Ovary (tissue), 9 donors: ENCODE data around the gene RSAD1. TPM values are rescaled to one million over a fixed set of nuclear protein-coding genes. Genes with fewer than 3 reads are reported as not detected.

Experiments used
- DNase-seq, 5 donors: peaks; one replicate each; pipeline ENCODE4 v3.0.0-alpha.2; 2019 to 2020
- H3K27ac ChIP-seq, 2 donors: fragments of 200-600 bp; one replicate each; pipeline versions ENCODE4 v1.5.1 to v1.8.0; 2019 to 2022
- H3K27me3 ChIP-seq: fragments of 200-600 bp; one replicate; pipeline ENCODE4 v1.8.0; 2022
- H3K36me3 ChIP-seq: fragments of 200-600 bp; sonication (generic); one replicate; pipeline ENCODE4 v1.5.1; 2019
- H3K4me1 ChIP-seq: one replicate; pipeline ENCODE4 v1.8.1; 2013; ENCODE audit warnings: mild to moderate bottlenecking, moderate library complexity; ENCODE audit not compliant: insufficient read depth
- H3K4me3 ChIP-seq: fragments of 200-600 bp; sonication (generic); one replicate; pipeline ENCODE4 v1.5.1; 2017
- H3K9me3 ChIP-seq, 2 donors: fragments of 200-600 bp in 1 of 2; sonication (generic) in 1 of 2; one replicate each; pipeline versions ENCODE4 v1.5.1 to v1.8.1; 2013 to 2019; ENCODE audit warnings: mild to moderate bottlenecking in 1 of 2, moderate library complexity in 1 of 2
- CTCF ChIP-seq, 3 donors: fragments of 450-650 bp in 2 of 3; fragments of 200-600 bp in 1 of 3; IDR thresholded peaks; one replicate each; pipeline versions ENCODE4 v1.5.1 to v1.8.0; 2016 to 2022; ENCODE audit warnings: antibody characterized with exemption in 3 of 3, mild to moderate bottlenecking in 1 of 3
- EP300 ChIP-seq: sonication (generic); formaldehyde crosslinking; IDR thresholded peaks from one replicate; pipeline ENCODE4 v1.6.1; 2017; ENCODE audit warnings: antibody characterized with exemption
- POLR2A ChIP-seq: fragments of 450-650 bp; IDR thresholded peaks from one replicate; pipeline ENCODE4 v1.6.1; 2017; ENCODE audit warnings: antibody characterized with exemption, mild to moderate bottlenecking, moderate library complexity
- WGBS, 3 donors: extraction: QIAGEN DNeasy Blood & Tissue Kit in 1 of 3; methylation state at CpG; one replicate each; pipeline versions ENCODE4 v1.1.5 to v1.1.7; 2013 to 2017; 5-methylcytosine and 5-hydroxymethylcytosine counted together
- intact Hi-C, 4 donors: fragments of 100-400 bp; cut with DNase I; formaldehyde crosslinking; loops; one replicate each; pipeline versions ENCODE4 v1.11.0 to v1.15.1; 2022 to 2023
- polyA plus RNA-seq, 2 donors: library from polyadenylated mRNA; stranded (reverse); fragments of 200-250 nt in 1 of 2; fragments of 350-450 nt in 1 of 2; fragmentation: Illumina TruSeq in 1 of 2; extraction: RNeasy Lipid Tissue Mini Kit (QIAGEN cat#74804) in 1 of 2; gene quantifications; one replicate each; pipeline ENCODE4 v1.2.3, GENCODE V29; 2013 to 2014
- total RNA-seq, 7 donors: library from RNA; depleted of rRNA in 2 of 7; stranded (reverse); fragments of >200 nt in 2 of 7; fragmentation: NEBNext Ultra II Directional in 3 of 7; extraction: Animal tissue kit (Norgen Biotek cat#: 25700) in 3 of 7; gene quantifications; one replicate each; pipeline versions ENCODE4 v1.1.0 to v1.2.4, GENCODE V29; 2016 to 2023
- donor health status: DM: no; HTN: no; CAD: no; lungs with moderate emphysema.
- donor health status: DM: no; HTN: no; CAD: no.
- donor health status: Bipolar disorder and iron deficiency.
- donor health status: DM: yes; HTN: yes; CAD: no.
- donor health status: DM: no; HTN: no; CAD: no.
- donor health status: DM: yes; HTN: yes; CAD: no.

The RSAD1 gene
- total and polyA plus RNA-seq, 9 donors: 21.2 to 48.0 (median 34.6) TPM

- Histone ChIP-seq H3K36me3 (no peaks in the 10 kb centered on the region), H3K27me3 (no peaks in the 10 kb centered on the region), H3K9me3 (no peaks in the 10 kb centered on the region), H3K4me3 (no peak overlapping the region), H3K4me1 (no peaks in the 10 kb centered on the region), H3K27ac (no peak overlapping the region)
- 84 to 90% (median 89%) methylated on average over 3 of the region's 3 CpGs for WGBS, 3 donors
- TF ChIP-seq POLR2A: no peak
- no peak for TF ChIP-seq CTCF (IDR thresholded peaks at IDR 0.05)
- TF ChIP-seq EP300: no peak
- DNase-seq: no peak
- intact Hi-C loops: no loop called here
These were observed 24.8 kb upstream of the RSAD1 start for GRCh38 chr17:50453901-50454300.

- DNase-seq: no peak
- Histone ChIP-seq H3K4me1 (no peaks in the 10 kb centered on the region), H3K27ac (no peak overlapping the region), H3K9me3 (no peaks in the 10 kb centered on the region), H3K36me3 (no peaks in the 10 kb centered on the region), H3K27me3 (no peaks in the 10 kb centered on the region), H3K4me3 (no peak overlapping the region)
- intact Hi-C loops: no loop called here
- 95 to 97% (median 96%) methylated on average over 4 of the region's 4 CpGs for WGBS, 3 donors
- TF ChIP-seq EP300 (no peak), POLR2A (no peak), CTCF (IDR thresholded peaks at IDR 0.05) (no peak)
These were observed 21.0 kb upstream of the RSAD1 start for GRCh38 chr17:50457621-50458020.

GRCh38 chr17:50458270-50458669, 20.4 kb upstream of the RSAD1 start:
- no peaks in the 10 kb centered on the region for H3K4me1 ChIP-seq
- H3K36me3 ChIP-seq: no peaks in the 10 kb centered on the region
- intact Hi-C loops: no loop called here
- TF ChIP-seq EP300 (no peak), POLR2A (no peak), CTCF (IDR thresholded peaks at IDR 0.05) (no peak)
- H3K4me3 ChIP-seq: no peak overlapping the region
- H3K9me3 ChIP-seq: no peaks in the 10 kb centered on the region
- no peak overlapping the region for H3K27ac ChIP-seq
- H3K27me3 ChIP-seq: no peaks in the 10 kb centered on the region
- DNase-seq: no peak
- WGBS, 3 donors: 66 to 73% (median 72%) methylated on average over 3 of the region's 3 CpGs

DNA sequence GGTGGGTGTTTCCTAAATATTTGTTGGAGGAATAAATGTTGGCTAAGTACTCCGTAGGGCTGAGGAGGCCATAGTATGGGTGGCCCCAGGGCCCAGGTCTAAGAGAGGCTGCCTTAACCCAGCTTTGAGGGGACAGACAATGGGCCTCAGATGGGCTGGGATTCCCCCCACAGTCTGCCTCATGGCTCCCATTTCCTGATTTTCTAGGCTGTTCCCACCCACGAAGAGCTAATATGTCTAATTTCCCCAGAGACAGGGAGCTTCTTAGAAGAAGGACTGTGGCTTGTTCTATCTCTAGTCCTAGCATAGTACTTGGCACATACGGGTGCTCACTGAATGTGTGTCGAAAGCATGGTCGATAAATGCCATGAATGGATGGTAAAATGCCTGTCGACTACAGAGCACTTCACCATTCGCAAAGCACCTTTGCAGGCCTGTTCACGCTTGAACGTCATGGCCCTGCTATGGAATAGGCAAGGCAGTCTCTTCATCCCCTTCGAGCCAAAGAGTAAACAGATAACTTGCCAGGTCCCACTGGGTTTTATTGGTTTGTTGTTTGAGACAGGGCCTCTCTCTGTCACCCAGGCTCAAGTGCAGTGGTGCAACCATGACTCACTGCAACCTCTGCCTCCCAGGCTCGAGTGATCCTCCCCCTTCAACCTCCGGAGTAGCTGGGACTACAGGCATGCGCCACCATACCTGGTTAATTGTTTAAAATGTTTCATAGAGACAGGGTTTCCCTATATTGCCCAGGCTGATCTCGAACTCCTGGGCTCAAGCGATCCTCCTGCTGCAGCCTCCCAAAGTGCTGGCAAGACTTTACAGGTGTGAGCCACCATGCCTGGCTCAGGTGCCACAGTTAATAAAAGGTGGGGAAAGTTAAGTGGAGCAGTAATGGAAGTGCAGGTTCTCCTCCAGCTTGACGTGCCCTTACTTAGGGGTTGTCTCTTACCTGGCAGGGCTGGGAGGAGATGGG, 19.7 kb upstream of the RSAD1 start:
- Histone ChIP-seq H3K4me3 (no peak overlapping the region), H3K9me3 (no peaks in the 10 kb centered on the region), H3K36me3 (no peaks in the 10 kb centered on the region), H3K4me1 (no peaks in the 10 kb centered on the region), H3K27me3 (no peaks in the 10 kb centered on the region), H3K27ac (no peak overlapping the region)
- WGBS, 3 donors: 81 to 83% (median 81%) methylated on average over 16 of the region's 16 CpGs
- DNase-seq: no peak
- intact Hi-C loops: no loop called here
- TF ChIP-seq EP300: no peak
- TF ChIP-seq CTCF (IDR thresholded peaks at IDR 0.05): no peak
- no peak for TF ChIP-seq POLR2A
